Effector memory CD8-positive, alpha-beta T cell (primary cell): ENCODE data around the gene GCK.

Experiments used
- ATAC-seq: fragments of 150-1000 bp; cut with Tn5 transposase; replicated peaks from 2 replicates; pipeline ENCODE4 v1.10.0; 2021; ENCODE audit warnings: mild to moderate bottlenecking, moderate library complexity
- DNase-seq, 3 experiments: peaks; one replicate each; pipeline ENCODE4 v3.0.0; 2021
- H3K27ac Mint-ChIP-seq, 2 donors: one replicate each; pipeline ENCODE4 v1.8.0; 2022; ENCODE audit warnings: mild to moderate bottlenecking in 2 of 2, mixed read lengths in 2 of 2, moderate library complexity in 2 of 2
- H3K27me3 Mint-ChIP-seq, 2 donors: one replicate each; pipeline ENCODE4 v1.8.0; 2022; ENCODE audit warnings: mixed read lengths in 2 of 2
- H3K36me3 Mint-ChIP-seq: one replicate; pipeline ENCODE4 v1.8.0; 2022; ENCODE audit warnings: mild to moderate bottlenecking, moderate library complexity, mixed read lengths; ENCODE audit not compliant: insufficient read depth
- H3K4me1 Mint-ChIP-seq, 2 donors: one replicate each; pipeline ENCODE4 v1.8.0; 2022; ENCODE audit warnings: low read depth in 2 of 2, mixed read lengths in 2 of 2
- H3K4me3 Mint-ChIP-seq, 2 donors: one replicate each; pipeline ENCODE4 v1.8.0; 2022; ENCODE audit warnings: mild to moderate bottlenecking in 2 of 2, mixed read lengths in 2 of 2, moderate library complexity in 2 of 2
- H3K9me3 Mint-ChIP-seq, 2 donors: one replicate each; pipeline ENCODE4 v1.8.0; 2022; ENCODE audit warnings: mixed read lengths in 2 of 2

The GCK gene

GRCh38 chr7:44112231-44112996 is 76.8 kb downstream of the GCK start:
- no peak overlapping the region for H3K27ac Mint-ChIP-seq

GRCh38 chr7:44111761-44112160 is 77.5 kb downstream of the GCK start:
- H3K9me3 Mint-ChIP-seq: no peaks in the 10 kb centered on the region
- no peak overlapping the region for H3K27ac Mint-ChIP-seq
- no peak overlapping the region for H3K4me3 Mint-ChIP-seq
- DNase-seq (no peak), ATAC-seq (no peak)
- H3K36me3 Mint-ChIP-seq: no peaks in the 10 kb centered on the region
- H3K27me3 Mint-ChIP-seq: peaks cover 0 to 21% of the 10 kb centered on the region in 2 donors
- no peaks in the 10 kb centered on the region for H3K4me1 Mint-ChIP-seq

More at GRCh38 chr7:44112231-44112996, 76.8 kb downstream of the GCK start:
- Mint-ChIP-seq H3K27me3 (peaks cover 0 to 16% of the 10 kb centered on the region in 2 donors), H3K4me1 (no peaks in the 10 kb centered on the region), H3K36me3 (no peaks in the 10 kb centered on the region), H3K4me3 (no peak overlapping the region), H3K9me3 (no peaks in the 10 kb centered on the region)
- DNase-seq (no peak), ATAC-seq (no peak)

GRCh38 chr7:44110719-44111635 is 78.3 kb downstream of the GCK start:
- ATAC-seq (no peak), DNase-seq (no peak)
- Mint-ChIP-seq H3K27me3 (peaks cover 5 to 28% of the 10 kb centered on the region in 2 donors), H3K27ac (no peak overlapping the region), H3K4me3 (no peak overlapping the region), H3K36me3 (no peaks in the 10 kb centered on the region), H3K9me3 (no peaks in the 10 kb centered on the region), H3K4me1 (no peaks in the 10 kb centered on the region)

GRCh38 chr7:44109991-44110390 is 79.2 kb downstream of the GCK start:
- no peak for ATAC-seq
- Mint-ChIP-seq H3K4me1 (peaks cover 0 to 2% of the 10 kb centered on the region in 2 donors), H3K4me3 (no peak overlapping the region), H3K9me3 (no peaks in the 10 kb centered on the region), H3K27me3 (peaks cover 15 to 38% of the 10 kb centered on the region in 2 donors), H3K27ac (no peak overlapping the region), H3K36me3 (no peaks in the 10 kb centered on the region)
- DNase-seq: no peak

GRCh38 chr7:44108768-44109750 is 80.2 kb downstream of the GCK start:
- H3K27ac Mint-ChIP-seq: no peak overlapping the region
- no peak for DNase-seq
- H3K9me3 Mint-ChIP-seq: no peaks in the 10 kb centered on the region
- H3K36me3 Mint-ChIP-seq: no peaks in the 10 kb centered on the region
- no peak for ATAC-seq
- peaks cover 17 to 41% of the 10 kb centered on the region in 2 donors for H3K27me3 Mint-ChIP-seq
- no peak overlapping the region for H3K4me3 Mint-ChIP-seq
- H3K4me1 Mint-ChIP-seq: peaks cover 0 to 2% of the 10 kb centered on the region in 2 donors

- H3K36me3 Mint-ChIP-seq: no peaks in the 10 kb centered on the region
- H3K9me3 Mint-ChIP-seq: no peaks in the 10 kb centered on the region
- peaks cover 0 to 3% of the 10 kb centered on the region in 2 donors for H3K4me1 Mint-ChIP-seq
- no peak for DNase-seq
- peaks cover 22 to 48% of the 10 kb centered on the region in 2 donors for H3K27me3 Mint-ChIP-seq
- H3K27ac Mint-ChIP-seq: no peak overlapping the region
- ATAC-seq: no peak
- no peak overlapping the region for H3K4me3 Mint-ChIP-seq
Measured at GRCh38 chr7:44107961-44108767, 81.1 kb downstream of the GCK start.

GRCh38 chr7:44107116-44107960 is 81.9 kb downstream of the GCK start:
- DNase-seq (no peak), ATAC-seq (no peak)
- peaks cover 30 to 55% of the 10 kb centered on the region in 2 donors for H3K27me3 Mint-ChIP-seq
- no peak overlapping the region for H3K4me3 Mint-ChIP-seq
- peaks cover 0 to 3% of the 10 kb centered on the region in 2 donors for H3K4me1 Mint-ChIP-seq
- H3K9me3 Mint-ChIP-seq: no peaks in the 10 kb centered on the region
- no peak overlapping the region for H3K27ac Mint-ChIP-seq
- no peaks in the 10 kb centered on the region for H3K36me3 Mint-ChIP-seq

- Mint-ChIP-seq H3K27me3 (peaks cover 31 to 60% of the 10 kb centered on the region in 2 donors), H3K27ac (no peak overlapping the region), H3K36me3 (no peaks in the 10 kb centered on the region), H3K9me3 (no peaks in the 10 kb centered on the region), H3K4me3 (no peak overlapping the region), H3K4me1 (peaks cover 0 to 3% of the 10 kb centered on the region in 2 donors)
- no peak for ATAC-seq
- DNase-seq: no peak
Measured at GRCh38 chr7:44106311-44107065, 82.8 kb downstream of the GCK start.

GRCh38 chr7:44105832-44106231 is 83.4 kb downstream of the GCK start:
- Mint-ChIP-seq H3K27ac (no peak overlapping the region), H3K4me1 (peaks cover 0 to 3% of the 10 kb centered on the region in 2 donors), H3K36me3 (no peaks in the 10 kb centered on the region), H3K27me3 (peaks cover 31 to 61% of the 10 kb centered on the region in 2 donors), H3K9me3 (no peaks in the 10 kb centered on the region), H3K4me3 (peak overlapping the region; percentile 18 to 50)
- ATAC-seq: no peak
- no peak for DNase-seq

GRCh38 chr7:44104860-44105771 is 84.1 kb downstream of the GCK start:
- peak overlapping the region; percentile 40 to 58 for H3K4me3 Mint-ChIP-seq
- H3K27me3 Mint-ChIP-seq: peaks cover 31 to 68% of the 10 kb centered on the region in 2 donors
- no peak overlapping the region for H3K27ac Mint-ChIP-seq
- no peaks in the 10 kb centered on the region for H3K36me3 Mint-ChIP-seq
- DNase-seq (no peak), ATAC-seq (peak; percentile 26)
- peaks cover 0 to 3% of the 10 kb centered on the region in 2 donors for H3K4me1 Mint-ChIP-seq
- H3K9me3 Mint-ChIP-seq: no peaks in the 10 kb centered on the region
